GM12875 (cell line): ENCODE results near the gene SMARCC1.

Source experiments
- H3K4me3 ChIP-seq: one replicate; pipeline ENCODE4 v1.5.1; 2011; ENCODE audit warnings: low read depth, low read length, control low read depth
- CTCF ChIP-seq: IDR thresholded peaks from 2 replicates; pipeline ENCODE4 v1.5.1; 2011; ENCODE audit warnings: low read depth, mild to moderate bottlenecking, control low read depth, inconsistent platforms, low read length, moderate library complexity, borderline replicate concordance; ENCODE audit not compliant: insufficient read depth

The SMARCC1 gene

GRCh38 chr3:47783673-47784072 is 2.0 kb upstream of the SMARCC1 start:
- no peak for TF ChIP-seq CTCF
- no peak overlapping the region for H3K4me3 ChIP-seq

DNA sequence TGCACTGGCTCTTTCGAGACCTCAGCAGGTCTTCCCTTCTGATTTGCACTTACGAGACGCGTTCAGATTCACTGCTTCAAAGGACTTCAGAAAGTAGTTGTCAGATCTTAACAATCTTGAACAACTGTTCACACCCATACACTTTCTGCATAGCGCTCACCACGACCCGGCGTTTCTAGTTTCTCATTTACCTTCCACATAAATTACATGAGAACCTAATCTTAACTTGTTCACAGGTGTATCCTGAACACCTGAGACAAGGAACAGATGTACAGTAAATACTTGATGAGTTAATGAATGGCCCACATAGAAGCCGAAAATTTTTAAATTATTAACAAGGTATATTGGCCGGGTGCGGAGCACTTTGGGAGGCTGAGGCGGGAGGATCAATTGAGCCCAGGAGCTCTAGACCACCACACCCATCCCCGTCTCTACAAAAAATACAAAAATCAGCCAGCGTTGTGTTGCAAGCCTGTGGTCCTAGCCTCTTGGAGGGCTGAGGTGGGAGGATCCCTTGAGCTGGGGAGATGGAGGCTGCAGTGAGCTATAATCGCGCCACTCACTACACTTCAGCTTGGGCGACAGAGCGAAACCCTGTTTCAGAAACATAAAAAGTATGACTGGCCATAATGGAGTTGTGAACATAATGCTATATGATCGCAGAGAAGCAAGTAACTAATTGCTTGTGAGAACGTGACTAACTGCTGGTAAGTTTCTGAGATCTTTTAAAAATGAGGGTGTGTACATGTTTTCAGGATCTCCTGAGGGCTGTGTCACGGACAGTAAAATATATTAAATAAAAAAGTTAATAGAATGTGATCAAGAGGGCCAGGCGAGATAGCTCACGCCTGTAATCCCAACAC is 984 bp upstream of the SMARCC1 start:
- peak overlapping the region; percentile 77 for H3K4me3 ChIP-seq
- no peak for TF ChIP-seq CTCF

- TF ChIP-seq CTCF: no peak
- peak overlapping the region; percentile 77 for H3K4me3 ChIP-seq
Measured at GRCh38 chr3:47780741-47781684, 680 bp downstream of the SMARCC1 start.

DNA sequence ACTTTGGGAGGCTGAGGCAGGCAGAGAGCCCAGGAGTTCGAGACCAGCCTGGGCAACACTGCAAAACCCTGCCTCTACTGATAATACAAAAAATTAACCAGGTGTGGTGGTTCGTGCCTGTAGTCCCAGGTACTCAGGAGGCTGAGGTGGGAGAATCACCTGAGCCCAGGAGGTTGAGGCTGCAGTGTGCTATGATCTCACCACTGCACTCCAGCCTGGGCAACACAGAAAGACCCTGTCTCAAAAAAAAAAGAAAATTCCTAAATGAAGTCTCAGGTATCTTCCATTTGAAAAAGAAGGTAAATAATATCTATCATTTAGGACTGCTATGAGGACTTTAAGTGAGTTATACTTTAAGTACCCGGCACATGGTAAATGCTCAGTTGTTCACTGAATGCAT is 2.9 kb downstream of the SMARCC1 start:
- no peak for TF ChIP-seq CTCF
- peak overlapping the region; percentile 77 for H3K4me3 ChIP-seq

- H3K4me3 ChIP-seq: no peak overlapping the region
- TF ChIP-seq CTCF: no peak
Measured at GRCh38 chr3:47772788-47773187, 8.9 kb downstream of the SMARCC1 start.

GRCh38 chr3:47772047-47772446 is 9.6 kb downstream of the SMARCC1 start:
- no peak for TF ChIP-seq CTCF
- H3K4me3 ChIP-seq: no peak overlapping the region
